ENCODE results near the gene PARP14.
A peak's percentile ranks its signal among the peaks of the same experiment; 100 is the strongest.

DNA sequence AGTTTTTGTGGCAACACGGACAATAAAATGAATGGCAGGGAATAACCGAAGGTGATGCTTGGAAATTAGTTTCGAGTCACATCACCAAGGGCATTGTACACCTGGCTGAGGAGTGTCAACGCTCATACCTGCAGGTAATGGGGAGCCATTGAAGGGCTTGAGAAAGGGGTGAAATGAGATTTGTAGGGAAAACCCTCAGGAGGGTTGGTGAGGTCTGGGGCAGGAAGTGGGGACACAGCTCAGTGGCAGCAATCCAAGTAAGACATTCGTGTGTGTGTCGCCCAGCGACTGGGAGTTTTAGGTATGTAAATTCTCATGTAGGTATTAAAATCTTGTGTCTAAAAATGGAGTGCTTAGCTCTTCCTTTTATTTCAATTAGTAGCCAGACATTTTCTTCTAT is 14.3 kb downstream of the PARP14 start:
- TF ChIP-seq, protein P1, sequence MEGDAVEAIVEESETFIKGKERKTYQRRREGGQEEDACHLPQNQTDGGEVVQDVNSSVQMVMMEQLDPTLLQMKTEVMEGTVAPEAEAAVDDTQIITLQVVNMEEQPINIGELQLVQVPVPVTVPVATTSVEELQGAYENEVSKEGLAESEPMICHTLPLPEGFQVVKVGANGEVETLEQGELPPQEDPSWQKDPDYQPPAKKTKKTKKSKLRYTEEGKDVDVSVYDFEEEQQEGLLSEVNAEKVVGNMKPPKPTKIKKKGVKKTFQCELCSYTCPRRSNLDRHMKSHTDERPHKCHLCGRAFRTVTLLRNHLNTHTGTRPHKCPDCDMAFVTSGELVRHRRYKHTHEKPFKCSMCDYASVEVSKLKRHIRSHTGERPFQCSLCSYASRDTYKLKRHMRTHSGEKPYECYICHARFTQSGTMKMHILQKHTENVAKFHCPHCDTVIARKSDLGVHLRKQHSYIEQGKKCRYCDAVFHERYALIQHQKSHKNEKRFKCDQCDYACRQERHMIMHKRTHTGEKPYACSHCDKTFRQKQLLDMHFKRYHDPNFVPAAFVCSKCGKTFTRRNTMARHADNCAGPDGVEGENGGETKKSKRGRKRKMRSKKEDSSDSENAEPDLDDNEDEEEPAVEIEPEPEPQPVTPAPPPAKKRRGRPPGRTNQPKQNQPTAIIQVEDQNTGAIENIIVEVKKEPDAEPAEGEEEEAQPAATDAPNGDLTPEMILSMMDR (IDR thresholded peaks at IDR 0.05 in 2 of 3, conservative IDR thresholded peaks at IDR 0.05 in 1 of 3; ENCODE audit: control insufficient read depth in 2 of 3, extremely low read depth in 1 of 3, insufficient read depth in 1 of 3, low read depth in 3 of 3, low read length in 3 of 3) = no peak
- TF ChIP-seq CREB1 (IDR thresholded peaks at IDR 0.05; ENCODE audit: low read depth) (0 out of 2 replicates have a peak, but pooled peaks have one; percentile 22), NRF1 (conservative IDR thresholded peaks at IDR 0.05; ENCODE audit: low read depth, low read length) (no peak), ZNF207 (IDR thresholded peaks at IDR 0.05; ENCODE audit: borderline replicate concordance) (no peak)
- TF ChIP-seq, protein P2, sequence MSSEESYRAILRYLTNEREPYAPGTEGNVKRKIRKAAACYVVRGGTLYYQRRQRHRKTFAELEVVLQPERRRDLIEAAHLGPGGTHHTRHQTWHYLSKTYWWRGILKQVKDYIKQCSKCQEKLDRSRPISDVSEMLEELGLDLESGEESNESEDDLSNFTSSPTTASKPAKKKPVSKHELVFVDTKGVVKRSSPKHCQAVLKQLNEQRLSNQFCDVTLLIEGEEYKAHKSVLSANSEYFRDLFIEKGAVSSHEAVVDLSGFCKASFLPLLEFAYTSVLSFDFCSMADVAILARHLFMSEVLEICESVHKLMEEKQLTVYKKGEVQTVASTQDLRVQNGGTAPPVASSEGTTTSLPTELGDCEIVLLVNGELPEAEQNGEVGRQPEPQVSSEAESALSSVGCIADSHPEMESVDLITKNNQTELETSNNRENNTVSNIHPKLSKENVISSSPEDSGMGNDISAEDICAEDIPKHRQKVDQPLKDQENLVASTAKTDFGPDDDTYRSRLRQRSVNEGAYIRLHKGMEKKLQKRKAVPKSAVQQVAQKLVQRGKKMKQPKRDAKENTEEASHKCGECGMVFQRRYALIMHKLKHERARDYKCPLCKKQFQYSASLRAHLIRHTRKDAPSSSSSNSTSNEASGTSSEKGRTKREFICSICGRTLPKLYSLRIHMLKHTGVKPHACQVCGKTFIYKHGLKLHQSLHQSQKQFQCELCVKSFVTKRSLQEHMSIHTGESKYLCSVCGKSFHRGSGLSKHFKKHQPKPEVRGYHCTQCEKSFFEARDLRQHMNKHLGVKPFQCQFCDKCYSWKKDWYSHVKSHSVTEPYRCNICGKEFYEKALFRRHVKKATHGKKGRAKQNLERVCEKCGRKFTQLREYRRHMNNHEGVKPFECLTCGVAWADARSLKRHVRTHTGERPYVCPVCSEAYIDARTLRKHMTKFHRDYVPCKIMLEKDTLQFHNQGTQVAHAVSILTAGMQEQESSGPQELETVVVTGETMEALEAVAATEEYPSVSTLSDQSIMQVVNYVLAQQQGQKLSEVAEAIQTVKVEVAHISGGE (CRISPR knock-in tag; IDR thresholded peaks at IDR 0.05) = no peak
- TF ChIP-seq, protein P3, sequence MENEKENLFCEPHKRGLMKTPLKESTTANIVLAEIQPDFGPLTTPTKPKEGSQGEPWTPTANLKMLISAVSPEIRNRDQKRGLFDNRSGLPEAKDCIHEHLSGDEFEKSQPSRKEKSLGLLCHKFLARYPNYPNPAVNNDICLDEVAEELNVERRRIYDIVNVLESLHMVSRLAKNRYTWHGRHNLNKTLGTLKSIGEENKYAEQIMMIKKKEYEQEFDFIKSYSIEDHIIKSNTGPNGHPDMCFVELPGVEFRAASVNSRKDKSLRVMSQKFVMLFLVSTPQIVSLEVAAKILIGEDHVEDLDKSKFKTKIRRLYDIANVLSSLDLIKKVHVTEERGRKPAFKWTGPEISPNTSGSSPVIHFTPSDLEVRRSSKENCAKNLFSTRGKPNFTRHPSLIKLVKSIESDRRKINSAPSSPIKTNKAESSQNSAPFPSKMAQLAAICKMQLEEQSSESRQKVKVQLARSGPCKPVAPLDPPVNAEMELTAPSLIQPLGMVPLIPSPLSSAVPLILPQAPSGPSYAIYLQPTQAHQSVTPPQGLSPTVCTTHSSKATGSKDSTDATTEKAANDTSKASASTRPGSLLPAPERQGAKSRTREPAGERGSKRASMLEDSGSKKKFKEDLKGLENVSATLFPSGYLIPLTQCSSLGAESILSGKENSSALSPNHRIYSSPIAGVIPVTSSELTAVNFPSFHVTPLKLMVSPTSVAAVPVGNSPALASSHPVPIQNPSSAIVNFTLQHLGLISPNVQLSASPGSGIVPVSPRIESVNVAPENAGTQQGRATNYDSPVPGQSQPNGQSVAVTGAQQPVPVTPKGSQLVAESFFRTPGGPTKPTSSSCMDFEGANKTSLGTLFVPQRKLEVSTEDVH (IDR thresholded peaks at IDR 0.05; ENCODE audit: low read depth, partially characterized antibody) = no peak

Measured in GM12878 (cell line).